Anterior cingulate cortex (tissue), 58 donors: ENCODE results near the gene NME7.
A peak's percentile ranks its signal among the peaks of the same experiment; 100 is the strongest.

Experiments
- DNase-seq, 58 donors: peaks; one replicate each; lab custom pipeline; 2025; lab: John Stamatoyannopoulos, UW

Gene NME7

GRCh38 chr1:169249611-169250010 lies 118.0 kb downstream of the NME7 start:
- DNase-seq = no peak

- DNase-seq = no peak
Observed at GRCh38 chr1:169245706-169246105, 121.9 kb downstream of the NME7 start.

- no peak for DNase-seq
Observed at GRCh38 chr1:169240449-169241232, 127.0 kb downstream of the NME7 start.

- no peak for DNase-seq
Observed at GRCh38 chr1:169236880-169237279, 130.7 kb downstream of the NME7 start.

- no peak for DNase-seq
Observed at GRCh38 chr1:169236143-169236542, 131.5 kb downstream of the NME7 start.

- no peak for DNase-seq
Observed at GRCh38 chr1:169235568-169235967, 132.0 kb downstream of the NME7 start.

- no peak for DNase-seq
Observed at GRCh38 chr1:169234780-169235179, 132.8 kb downstream of the NME7 start.

GRCh38 chr1:169217636-169218035 lies 150.0 kb downstream of the NME7 start:
- DNase-seq = no peak

GRCh38 chr1:169214598-169214997 lies 153.0 kb downstream of the NME7 start:
- DNase-seq = no peak

- no peak for DNase-seq
Observed at GRCh38 chr1:169212088-169212487, 155.5 kb downstream of the NME7 start.

GRCh38 chr1:169207797-169208520 lies 159.6 kb downstream of the NME7 start:
- no peak for DNase-seq

- DNase-seq = no peak
Observed at GRCh38 chr1:169204157-169204556, 163.4 kb downstream of the NME7 start.

GRCh38 chr1:169202791-169203665 lies 164.6 kb downstream of the NME7 start:
- no peak for DNase-seq

GRCh38 chr1:169201084-169201619 lies 166.4 kb downstream of the NME7 start:
- no peak for DNase-seq

- no peak for DNase-seq
Observed at GRCh38 chr1:169200319-169200718, 167.3 kb downstream of the NME7 start.

GRCh38 chr1:169196581-169196980 lies 171.0 kb downstream of the NME7 start:
- DNase-seq = peak in 8 of 58 donors; percentile 1 to 10 (median 4)

GRCh38 chr1:169196161-169196560 lies 171.4 kb downstream of the NME7 start:
- no peak for DNase-seq

- DNase-seq = peak in 7 of 58 donors; percentile 1 to 13 (median 6)
Observed at GRCh38 chr1:169193191-169193850, 174.3 kb downstream of the NME7 start.

- DNase-seq = no peak
Observed at GRCh38 chr1:169186106-169186505, 181.5 kb downstream of the NME7 start.

- DNase-seq = no peak
Observed at GRCh38 chr1:169184812-169185211, 182.8 kb downstream of the NME7 start.
